Spleen (tissue), 11 donors: ENCODE results near the gene TMEM37. TPM values are rescaled to one million over a fixed set of nuclear protein-coding genes. Genes with fewer than 3 reads are reported as not detected.
A peak's percentile ranks its signal among the peaks of the same experiment; 100 is the strongest.

Experiments
- DNase-seq: peaks from one replicate; pipeline ENCODE4 v3.0.0-alpha.2; 2020
- H3K27ac ChIP-seq, 8 donors: fragments of 200-600 bp; sonication (generic) in 7 of 8; 1 replicate in 4 of 8; 2 replicates in 4 of 8; pipeline versions ENCODE4 v1.5.0 to v1.8.0; 2016 to 2021; ENCODE audit warnings: inconsistent platforms in 4 of 8, mild to moderate bottlenecking in 4 of 8, moderate library complexity in 1 of 8
- H3K27me3 ChIP-seq, 7 donors: fragments of 200-600 bp; sonication (generic) in 6 of 7; replicated peaks in 1 of 7; 1 replicate in 4 of 7; 2 replicates in 3 of 7; pipeline versions ENCODE4 v1.5.0 to v1.8.0; 2016 to 2021; ENCODE audit warnings: inconsistent platforms in 3 of 7, mild to moderate bottlenecking in 1 of 7
- H3K36me3 ChIP-seq, 6 donors: fragments of 200-600 bp; sonication (generic) in 5 of 6; 1 replicate in 4 of 6; 2 replicates in 2 of 6; pipeline versions ENCODE4 v1.5.0 to v1.8.0; 2016 to 2021; ENCODE audit warnings: inconsistent platforms in 2 of 6
- H3K4me1 ChIP-seq, 6 donors: fragments of 200-600 bp; sonication (generic) in 5 of 6; 1 replicate in 3 of 6; 2 replicates in 3 of 6; pipeline versions ENCODE4 v1.5.0 to v1.8.0; 2016 to 2021; ENCODE audit warnings: inconsistent platforms in 3 of 6
- H3K4me3 ChIP-seq, 8 donors: fragments of 200-600 bp; sonication (generic) in 7 of 8; 1 replicate in 4 of 8; 2 replicates in 4 of 8; pipeline versions ENCODE4 v1.5.0 to v1.8.0; 2016 to 2021; ENCODE audit warnings: inconsistent platforms in 4 of 8, mild to moderate bottlenecking in 4 of 8, moderate library complexity in 2 of 8
- H3K9me3 ChIP-seq, 8 donors: fragments of 200-600 bp; sonication (generic) in 7 of 8; 1 replicate in 4 of 8; 2 replicates in 4 of 8; pipeline versions ENCODE4 v1.5.0 to v1.8.0; 2016 to 2021; ENCODE audit warnings: inconsistent platforms in 4 of 8
- POLR2A ChIP-seq, 3 donors: fragments of 450-650 bp; IDR thresholded peaks; one replicate each; pipeline ENCODE4 v1.5.1; 2017; ENCODE audit warnings: antibody characterized with exemption in 3 of 3, mild to moderate bottlenecking in 1 of 3
- POLR2AphosphoS5 ChIP-seq, 3 donors: sonication (generic); formaldehyde crosslinking; IDR thresholded peaks; one replicate each; pipeline ENCODE4 v1.5.1; 2017; ENCODE audit warnings: antibody characterized with exemption in 3 of 3
- WGBS, 5 donors: extraction: QIAGEN DNeasy Blood & Tissue Kit in 3 of 5; methylation state at CpG; one replicate each; pipeline versions ENCODE4 v1.1.5 to v1.1.7; 2013 to 2018; 5-methylcytosine and 5-hydroxymethylcytosine counted together
- intact Hi-C: fragments of 100-400 bp; cut with DNase I; formaldehyde crosslinking; loops from one replicate; pipeline ENCODE4 v1.15.0; 2023; ENCODE audit warnings: low total_unique reads
- polyA plus RNA-seq, 3 donors: library from polyadenylated mRNA; stranded (reverse); fragments of 200-250 nt; gene quantifications; one replicate each; pipeline ENCODE4 v1.2.1, GENCODE V29; 2013
- total RNA-seq, 7 donors: library from RNA; depleted of rRNA in 3 of 7; stranded (reverse); fragments of >200 nt in 3 of 7; fragmentation: NEBNext Ultra II Directional in 4 of 7; extraction: Animal tissue kit (Norgen Biotek cat#: 25700) in 4 of 7; gene quantifications; one replicate each; pipeline versions ENCODE4 v1.1.0 to v1.2.1, GENCODE V29; 2016 to 2021
- TF ChIP-seq, protein P1 (sequence below), 11 experiments: fragments of 200-600 bp in 7 of 11; fragments of 450-650 bp in 4 of 11; sonication (generic) in 4 of 11; IDR thresholded peaks in 8 of 11; conservative IDR thresholded peaks in 3 of 11; 1 replicate in 7 of 11; 2 replicates in 4 of 11; pipeline versions ENCODE4 v1.4.0 to v1.8.0; 2016 to 2021; ENCODE audit warnings: antibody characterized with exemption in 11 of 11, inconsistent platforms in 4 of 11, mild to moderate bottlenecking in 1 of 11
- donor health status: healthy with polysubstance abuse.
- donor health status: DM: no; HTN: no; CAD: no; lungs with moderate emphysema.
- donor health status: DM: no; HTN: no; CAD: no.
- donor health status: Bipolar disorder and iron deficiency.
- donor health status: healthy.
- donor health status: DM: no; HTN: no; CAD: no.
- donor health status: DM: yes; HTN: yes; CAD: no.

TMEM37 gene
- total and polyA plus RNA-seq, 10 donors: 5.9 to 53.2 (median 25.1) TPM

- intact Hi-C loops: loop anchor here (5.0 kb wide), 1 partner anchor 257 kb away; no protein-coding TSS in a partner anchor
- Histone ChIP-seq H3K27me3 (no peaks in the 10 kb centered on the region), H3K27ac (no peak overlapping the region), H3K4me3 (no peak overlapping the region), H3K36me3 (no peaks in the 10 kb centered on the region), H3K9me3 (no peaks in the 10 kb centered on the region), H3K4me1 (peaks cover 0 to 4% (median 0%) of the 10 kb centered on the region in 6 donors)
- TF ChIP-seq, protein P1, sequence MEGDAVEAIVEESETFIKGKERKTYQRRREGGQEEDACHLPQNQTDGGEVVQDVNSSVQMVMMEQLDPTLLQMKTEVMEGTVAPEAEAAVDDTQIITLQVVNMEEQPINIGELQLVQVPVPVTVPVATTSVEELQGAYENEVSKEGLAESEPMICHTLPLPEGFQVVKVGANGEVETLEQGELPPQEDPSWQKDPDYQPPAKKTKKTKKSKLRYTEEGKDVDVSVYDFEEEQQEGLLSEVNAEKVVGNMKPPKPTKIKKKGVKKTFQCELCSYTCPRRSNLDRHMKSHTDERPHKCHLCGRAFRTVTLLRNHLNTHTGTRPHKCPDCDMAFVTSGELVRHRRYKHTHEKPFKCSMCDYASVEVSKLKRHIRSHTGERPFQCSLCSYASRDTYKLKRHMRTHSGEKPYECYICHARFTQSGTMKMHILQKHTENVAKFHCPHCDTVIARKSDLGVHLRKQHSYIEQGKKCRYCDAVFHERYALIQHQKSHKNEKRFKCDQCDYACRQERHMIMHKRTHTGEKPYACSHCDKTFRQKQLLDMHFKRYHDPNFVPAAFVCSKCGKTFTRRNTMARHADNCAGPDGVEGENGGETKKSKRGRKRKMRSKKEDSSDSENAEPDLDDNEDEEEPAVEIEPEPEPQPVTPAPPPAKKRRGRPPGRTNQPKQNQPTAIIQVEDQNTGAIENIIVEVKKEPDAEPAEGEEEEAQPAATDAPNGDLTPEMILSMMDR (IDR thresholded peaks at IDR 0.05 in 8 of 11, conservative IDR thresholded peaks at IDR 0.05 in 3 of 11): no peak
- TF ChIP-seq POLR2A (IDR thresholded peaks at IDR 0.05): no peak
- TF ChIP-seq POLR2AphosphoS5 (IDR thresholded peaks at IDR 0.05): no peak
- 75 to 98% (median 82%) methylated on average over 2 of the region's 2 CpGs for WGBS, 5 donors
- no peak for DNase-seq
Measured at GRCh38 chr2:119405151-119405550, 26.5 kb upstream of the TMEM37 start.

DNA sequence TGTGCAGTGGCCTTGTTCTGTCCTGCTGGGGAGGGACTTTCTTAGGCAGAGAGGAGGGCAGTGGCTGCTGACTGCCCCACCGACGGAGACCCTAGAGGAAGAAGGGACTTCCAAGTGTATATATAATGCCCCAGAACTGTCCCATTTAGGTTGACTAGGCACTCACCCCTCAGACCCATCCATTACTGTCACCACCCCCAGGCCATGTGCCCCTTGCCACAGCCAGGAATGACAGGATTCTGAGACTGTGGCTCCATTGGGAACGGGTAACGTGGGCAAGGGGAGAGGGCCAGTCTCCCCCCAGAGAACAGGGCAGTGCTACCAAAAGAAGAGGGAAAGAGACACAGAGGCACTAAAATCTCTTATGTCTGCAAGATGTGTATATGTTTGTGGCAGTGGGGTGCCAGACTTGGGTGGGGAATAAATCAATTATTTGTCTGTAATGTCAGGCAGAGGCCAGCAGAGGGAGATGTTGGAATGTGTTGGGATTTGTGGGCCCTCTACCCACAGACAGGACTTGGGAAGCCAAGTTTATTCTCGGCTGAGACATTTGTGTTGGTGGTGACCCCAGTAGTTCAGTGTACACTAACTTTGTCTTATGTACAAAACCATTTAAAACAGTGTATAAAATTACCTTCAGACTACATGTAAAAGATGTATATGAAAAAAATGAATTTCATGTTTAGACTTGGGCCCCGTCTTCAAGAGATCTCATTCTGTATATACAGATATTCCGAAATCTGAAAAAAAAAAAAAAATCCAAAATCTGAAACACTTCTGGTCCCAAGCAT is 24.0 kb upstream of the TMEM37 start:
- 72 to 81% (median 79%) methylated on average over 7 of the region's 7 CpGs for WGBS, 5 donors
- no peaks in the 10 kb centered on the region for H3K36me3 ChIP-seq
- no peaks in the 10 kb centered on the region for H3K9me3 ChIP-seq
- intact Hi-C loops: loop anchor here (2.0 to 5.0 kb wide), 2 partner anchors 69 to 255 kb away; no protein-coding TSS in a partner anchor
- H3K4me3 ChIP-seq: no peak overlapping the region
- H3K27me3 ChIP-seq: no peaks in the 10 kb centered on the region
- peak overlapping the region in 1 of 8 donors; percentile 2 for H3K27ac ChIP-seq
- peaks cover 0 to 4% (median 0%) of the 10 kb centered on the region in 6 donors for H3K4me1 ChIP-seq
- DNase-seq: no peak
- TF ChIP-seq POLR2A (IDR thresholded peaks at IDR 0.05): no peak
- TF ChIP-seq, protein P1 (IDR thresholded peaks at IDR 0.05 in 8 of 11, conservative IDR thresholded peaks at IDR 0.05 in 3 of 11): peak; percentile 42 to 86 (median 67)

GRCh38 chr2:119408221-119408619 is 23.4 kb upstream of the TMEM37 start:
- intact Hi-C loops: loop anchor here (5.0 kb wide), 1 partner anchor 254 kb away; no protein-coding TSS in a partner anchor
- Histone ChIP-seq H3K9me3 (no peaks in the 10 kb centered on the region), H3K4me1 (peaks cover 0 to 4% (median 0%) of the 10 kb centered on the region in 6 donors), H3K4me3 (no peak overlapping the region), H3K36me3 (no peaks in the 10 kb centered on the region), H3K27me3 (no peaks in the 10 kb centered on the region), H3K27ac (peak overlapping the region in 1 of 8 donors; percentile 2)
- no peak for DNase-seq
- 63 to 71% (median 69%) methylated on average over 5 of the region's 5 CpGs for WGBS, 5 donors
- TF ChIP-seq, protein P1 (IDR thresholded peaks at IDR 0.05 in 8 of 11, conservative IDR thresholded peaks at IDR 0.05 in 3 of 11): no peak
- TF ChIP-seq POLR2AphosphoS5 (IDR thresholded peaks at IDR 0.05): no peak

GRCh38 chr2:119409506-119409905 is 22.1 kb upstream of the TMEM37 start:
- no peak for DNase-seq
- Histone ChIP-seq H3K27me3 (no peaks in the 10 kb centered on the region), H3K27ac (no peak overlapping the region), H3K4me3 (no peak overlapping the region), H3K9me3 (peaks cover 0 to 4% (median 0%) of the 10 kb centered on the region in 8 donors), H3K4me1 (peaks cover 0 to 4% (median 0%) of the 10 kb centered on the region in 6 donors), H3K36me3 (no peaks in the 10 kb centered on the region)
- no peak for TF ChIP-seq POLR2AphosphoS5 (IDR thresholded peaks at IDR 0.05)
- TF ChIP-seq, protein P1 (IDR thresholded peaks at IDR 0.05 in 8 of 11, conservative IDR thresholded peaks at IDR 0.05 in 3 of 11): no peak
- no peak for TF ChIP-seq POLR2A (IDR thresholded peaks at IDR 0.05)
- 83 to 92% (median 87%) methylated on average over 4 of the region's 4 CpGs for WGBS, 5 donors
- intact Hi-C loops: loop anchor here (5.0 kb wide), 1 partner anchor 253 kb away; no protein-coding TSS in a partner anchor
